KMS-11 (cell line): ENCODE results near the gene C1QTNF1.

Source experiments
- H2AFZ ChIP-seq: fragments of 200-600 bp; sonication (generic); 2 replicates; pipeline ENCODE4 v1.6.1; 2016; ENCODE audit warnings: antibody characterized with exemption, mixed run types, low read depth
- H3K27ac ChIP-seq: fragments of 200-600 bp; sonication (generic); 2 replicates; pipeline ENCODE4 v1.6.1; 2016; ENCODE audit warnings: mild to moderate bottlenecking, mixed run types
- H3K27me3 ChIP-seq: fragments of 200-600 bp; sonication (generic); 2 replicates; pipeline ENCODE4 v1.6.1; 2017; ENCODE audit warnings: mild to moderate bottlenecking, low read depth, mixed run types, moderate library complexity; ENCODE audit not compliant: insufficient read depth
- H3K36me3 ChIP-seq: fragments of 200-600 bp; sonication (generic); 2 replicates; pipeline ENCODE4 v1.6.1; 2017; ENCODE audit warnings: mild to moderate bottlenecking, mixed run types; ENCODE audit not compliant: insufficient read depth
- H3K4me1 ChIP-seq: fragments of 200-600 bp; sonication (generic); 2 replicates; pipeline ENCODE4 v1.6.1; 2016; ENCODE audit warnings: mild to moderate bottlenecking, low read depth, mixed run types; ENCODE audit not compliant: poor library complexity, severe bottlenecking
- H3K4me2 ChIP-seq: fragments of 200-600 bp; sonication (generic); 2 replicates; pipeline ENCODE4 v1.7.0; 2016; ENCODE audit warnings: mild to moderate bottlenecking, mixed run types
- H3K4me3 ChIP-seq: fragments of 200-600 bp; sonication (generic); IDR thresholded peaks from 2 replicates; pipeline ENCODE4 v1.6.1; 2017; ENCODE audit warnings: low read depth, low read length, mixed read lengths; ENCODE audit not compliant: insufficient read depth
- H3K79me2 ChIP-seq: fragments of 200-600 bp; sonication (generic); 2 replicates; pipeline ENCODE4 v1.6.1; 2016; ENCODE audit warnings: low read depth, mixed run types; ENCODE audit not compliant: insufficient read depth
- H3K9ac ChIP-seq: fragments of 200-600 bp; sonication (generic); 2 replicates; pipeline ENCODE4 v1.6.1; 2016; ENCODE audit warnings: mild to moderate bottlenecking, mixed run types
- H4K20me1 ChIP-seq: fragments of 200-600 bp; sonication (generic); 2 replicates; pipeline ENCODE4 v1.6.1; 2016; ENCODE audit warnings: mild to moderate bottlenecking, mixed run types; ENCODE audit not compliant: insufficient read depth
- CTCF ChIP-seq: fragments of 200-600 bp; sonication (generic); conservative IDR thresholded peaks from 2 replicates; pipeline ENCODE4 v1.6.1; 2017; ENCODE audit warnings: low read depth, mild to moderate bottlenecking, antibody characterized with exemption, low read length, moderate library complexity, mixed read lengths

The C1QTNF1 gene

DNA sequence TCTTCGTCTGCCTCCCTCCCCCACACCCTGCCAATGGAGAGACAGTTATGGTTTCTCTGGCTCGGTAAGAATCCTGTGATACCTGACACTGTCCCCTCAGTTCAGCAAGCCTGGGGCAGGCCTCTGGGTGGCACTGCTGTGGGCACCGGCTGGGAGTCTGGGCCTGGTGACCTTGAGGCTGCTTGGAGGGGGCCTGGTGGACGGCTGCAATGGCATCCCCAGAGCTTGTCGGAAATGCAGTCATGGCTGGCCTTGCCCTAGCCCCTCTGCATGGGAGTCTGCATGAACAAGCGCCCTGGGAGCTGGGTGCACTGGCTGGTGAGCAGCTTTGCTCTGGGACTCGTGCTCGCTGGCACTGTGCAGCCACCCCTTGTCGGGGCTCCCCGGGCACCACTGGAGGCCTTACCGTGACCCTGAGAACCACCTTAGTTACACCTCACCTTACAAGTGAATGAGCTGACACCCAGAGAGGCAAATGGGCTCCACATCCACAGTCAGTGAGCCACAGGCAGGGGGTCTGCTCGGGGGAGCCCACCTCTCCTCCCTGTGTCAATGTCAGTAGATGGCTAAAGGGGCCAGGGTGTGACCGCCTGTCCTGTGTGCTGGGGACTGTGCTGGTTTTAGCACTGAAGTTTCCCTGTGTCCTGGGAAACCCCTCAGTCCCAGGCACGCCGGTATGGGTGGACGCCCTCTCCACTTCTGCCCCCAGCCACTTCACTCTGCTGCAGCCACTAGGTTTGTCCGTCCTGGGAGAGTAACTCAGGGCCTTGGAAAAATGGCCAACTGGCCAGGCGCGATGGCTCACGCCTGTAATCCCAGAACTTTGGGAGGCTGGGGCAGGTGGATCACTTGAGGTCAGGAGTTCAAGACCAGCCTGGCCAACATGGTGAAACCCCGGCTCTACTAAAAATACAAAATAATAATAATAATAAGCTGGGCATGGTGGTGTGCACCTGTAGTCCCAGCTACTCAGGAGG is 45.7 kb upstream of the C1QTNF1 start:
- H3K4me1 ChIP-seq, result no peaks in the 10 kb centered on the region
- no peaks in the 10 kb centered on the region for H3K27me3 ChIP-seq
- TF ChIP-seq CTCF, result no peak
- H3K27ac ChIP-seq, result no peak overlapping the region
- H3K79me2 ChIP-seq, result no peaks in the 10 kb centered on the region
- no peak overlapping the region for H3K4me2 ChIP-seq
- no peak overlapping the region for H3K9ac ChIP-seq
- H3K36me3 ChIP-seq, result no peaks in the 10 kb centered on the region
- H2AFZ ChIP-seq, result no peak overlapping the region
- no peaks in the 10 kb centered on the region for H4K20me1 ChIP-seq
- no peak overlapping the region for H3K4me3 ChIP-seq

- no peak for TF ChIP-seq CTCF
- no peak within 1 kb of the TSS for H3K9ac ChIP-seq
- H3K36me3 ChIP-seq, result no peaks in the 10 kb centered on the region
- no peak within 1 kb of the TSS for H3K4me2 ChIP-seq
- no peaks in the 10 kb centered on the region for H3K27me3 ChIP-seq
- H3K4me1 ChIP-seq, result no peaks in the 10 kb centered on the region
- H3K4me3 ChIP-seq, result no peak within 1 kb of the TSS
- H4K20me1 ChIP-seq, result no peaks in the 10 kb centered on the region
- H2AFZ ChIP-seq, result no peak within 1 kb of the TSS
- no peaks in the 10 kb centered on the region for H3K79me2 ChIP-seq
- H3K27ac ChIP-seq, result no peak within 1 kb of the TSS
Measured at GRCh38 chr17:78979780-78980623, 44.0 kb upstream of the C1QTNF1 start, which contains the start of gene LGALS3BP. Gene LGALS3BP (minus strand): TSS chr17:78979923. CDS start chr17:78977191, 2,732 bp downstream.

GRCh38 chr17:78980624-78980972 is 43.4 kb upstream of the C1QTNF1 start:
- no peak overlapping the region for H3K9ac ChIP-seq
- no peaks in the 10 kb centered on the region for H4K20me1 ChIP-seq
- H3K4me3 ChIP-seq, result no peak overlapping the region
- no peaks in the 10 kb centered on the region for H3K27me3 ChIP-seq
- no peak overlapping the region for H2AFZ ChIP-seq
- no peak overlapping the region for H3K4me2 ChIP-seq
- no peaks in the 10 kb centered on the region for H3K79me2 ChIP-seq
- H3K36me3 ChIP-seq, result no peaks in the 10 kb centered on the region
- no peak for TF ChIP-seq CTCF
- no peak overlapping the region for H3K27ac ChIP-seq
- H3K4me1 ChIP-seq, result peaks cover 3% of the 10 kb centered on the region

GRCh38 chr17:78981010-78981888 is 42.7 kb upstream of the C1QTNF1 start:
- H2AFZ ChIP-seq, result no peak overlapping the region
- no peak overlapping the region for H3K4me2 ChIP-seq
- no peaks in the 10 kb centered on the region for H4K20me1 ChIP-seq
- peaks cover 9% of the 10 kb centered on the region for H3K4me1 ChIP-seq
- TF ChIP-seq CTCF, result no peak
- no peaks in the 10 kb centered on the region for H3K79me2 ChIP-seq
- no peaks in the 10 kb centered on the region for H3K27me3 ChIP-seq
- no peak overlapping the region for H3K4me3 ChIP-seq
- H3K9ac ChIP-seq, result no peak overlapping the region
- no peaks in the 10 kb centered on the region for H3K36me3 ChIP-seq
- H3K27ac ChIP-seq, result no peak overlapping the region
